ENCODE results near the gene SGIP1.
"Not testable (repeated sequence)": the region's sequence is repeated elsewhere in the genome, so short reads cannot be mapped to it uniquely, and the experiment has no call there.

SGIP1 gene

DNA sequence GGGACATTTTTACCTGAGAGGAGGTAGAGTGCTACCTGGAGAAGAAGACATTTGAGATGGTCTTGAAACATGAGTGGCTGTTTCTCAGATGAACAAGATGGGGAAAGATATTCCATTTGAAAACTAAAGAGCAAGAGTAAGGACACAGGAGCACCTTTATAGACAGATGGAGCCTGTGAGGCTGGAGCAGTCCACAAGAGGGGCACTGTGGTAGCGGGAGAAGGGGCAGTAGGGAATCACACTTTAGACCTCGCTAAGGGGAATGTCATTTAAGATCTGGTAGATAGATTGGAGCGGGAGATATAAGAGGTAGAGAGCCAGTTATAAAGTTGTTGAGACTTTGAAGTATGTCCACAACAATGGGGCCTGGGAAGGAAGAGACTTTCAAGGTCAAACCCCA lies 241.7 kb downstream of the SGIP1 start:
- no peak for DNase-seq

DNA sequence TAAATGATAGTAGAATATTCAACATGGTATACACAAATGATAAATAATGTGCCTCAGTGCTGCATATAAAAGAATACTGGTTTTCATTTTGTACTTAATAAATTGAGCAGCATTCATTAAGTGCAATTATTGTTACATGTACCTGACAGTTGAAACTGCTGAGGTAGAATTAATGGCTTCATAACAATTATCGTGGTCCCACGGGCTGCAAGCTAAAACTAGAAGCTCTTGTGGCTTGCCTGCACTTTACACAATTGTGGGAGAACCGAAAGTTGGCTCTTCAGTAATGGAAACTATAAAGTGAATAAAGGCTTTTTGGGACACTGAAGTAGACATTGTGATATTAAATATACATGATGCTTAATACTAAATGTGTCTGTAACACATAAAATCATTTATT lies 243.9 kb downstream of the SGIP1 start:
- no peak for DNase-seq

DNA sequence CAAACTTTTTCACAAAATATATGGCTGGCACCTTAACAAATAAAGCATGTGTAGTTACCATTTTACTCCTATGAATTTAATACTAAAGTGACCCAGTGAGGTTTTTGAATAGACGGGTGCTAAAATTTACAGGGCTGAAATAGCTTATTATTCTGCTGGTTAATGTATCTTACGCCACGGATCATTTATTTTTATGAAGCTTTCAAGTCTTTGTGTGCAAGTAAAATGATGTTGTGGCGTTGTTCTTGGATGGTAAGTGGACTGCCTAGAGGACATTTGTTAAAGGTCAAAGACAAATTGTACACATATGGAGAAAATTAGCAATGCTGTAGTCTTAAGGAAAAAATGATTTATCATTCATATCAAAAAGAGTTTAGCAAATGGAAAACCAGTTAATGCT lies 244.3 kb downstream of the SGIP1 start:
- no peak for DNase-seq

DNA sequence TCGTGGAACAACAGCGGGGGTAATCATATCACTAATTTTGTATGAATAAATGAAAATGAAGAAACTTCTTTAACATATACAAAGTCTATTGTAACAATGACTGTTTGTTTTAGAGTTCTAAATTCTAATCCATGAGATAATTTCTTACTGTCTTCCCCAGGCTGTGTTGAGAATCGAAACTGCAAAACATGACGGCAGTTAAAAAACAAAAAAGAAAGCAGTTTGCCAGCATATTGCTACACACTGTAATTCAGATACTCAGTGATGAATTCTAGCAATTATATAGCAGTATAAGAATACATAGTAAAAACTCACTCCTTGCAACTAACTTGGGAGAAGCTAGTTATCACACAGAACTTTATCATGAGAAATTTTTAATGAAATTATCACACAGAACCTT lies 245.0 kb downstream of the SGIP1 start:
- DNase-seq, result no peak

DNA sequence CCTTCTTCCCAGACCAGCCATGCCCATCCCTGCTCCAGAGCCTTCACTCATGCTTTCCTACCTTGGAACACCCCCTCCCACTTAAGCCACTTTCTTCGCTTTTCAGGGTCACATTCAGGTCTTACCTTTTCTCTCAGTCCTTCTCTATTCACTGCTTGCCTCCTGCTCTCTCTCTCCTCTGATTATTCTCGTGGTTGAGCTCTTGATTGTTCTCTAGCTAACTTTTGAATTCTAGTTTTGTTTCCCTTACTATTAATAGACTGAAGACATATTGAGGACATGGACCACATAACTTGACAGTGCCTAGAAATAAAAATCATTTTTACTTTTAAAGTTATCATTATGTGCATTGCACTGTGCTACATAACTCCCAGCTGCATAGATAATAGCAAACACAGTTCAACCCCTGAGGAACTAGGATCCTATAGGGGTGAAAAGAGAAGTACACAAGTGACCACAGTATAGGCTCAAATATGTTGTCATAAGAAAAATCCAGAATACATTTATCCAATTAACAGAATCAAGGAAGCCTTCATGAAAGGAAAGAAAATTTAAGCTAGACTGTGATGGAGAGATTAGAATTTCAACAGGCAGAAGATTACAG lies 245.6 kb downstream of the SGIP1 start:
- DNase-seq, result no peak

DNA sequence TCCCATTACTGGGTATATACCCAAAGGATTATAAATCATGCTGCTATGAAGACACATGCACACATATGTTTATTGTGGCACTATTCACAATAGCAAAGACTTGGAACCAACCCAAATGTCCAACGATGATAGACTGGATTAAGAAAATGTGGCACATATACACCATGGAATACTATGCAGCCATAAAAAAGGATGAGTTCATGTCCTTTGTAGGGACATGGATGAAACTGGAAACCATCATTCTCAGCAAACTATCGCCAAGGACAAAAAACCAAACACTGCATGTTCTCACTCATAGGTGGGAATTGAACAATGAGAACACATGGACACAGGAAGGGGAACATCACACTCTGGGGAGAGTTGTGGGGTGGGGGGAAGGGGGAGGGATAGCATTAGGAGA lies 251.8 kb downstream of the SGIP1 start:
- DNase-seq, result not testable (repeated sequence)

DNA sequence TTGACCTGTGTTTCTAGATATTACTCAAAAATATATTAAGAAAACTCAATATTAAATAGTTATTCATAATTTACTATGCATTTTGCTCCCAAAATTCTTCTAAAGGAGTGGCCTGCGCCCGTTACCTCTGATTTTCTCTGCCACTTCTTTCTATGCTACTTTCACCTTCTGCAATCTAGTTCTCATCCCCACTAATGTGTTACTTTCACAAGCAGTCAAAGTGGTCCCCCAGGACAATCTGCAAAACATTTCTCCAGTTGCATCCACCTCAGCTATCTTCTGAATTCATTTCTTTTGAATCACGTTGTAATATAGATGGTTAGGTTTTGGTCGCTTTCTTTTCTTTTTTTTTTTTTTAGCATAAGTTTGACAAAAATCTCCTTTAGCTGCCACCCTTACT lies 253.7 kb downstream of the SGIP1 start:
- DNase-seq, result no peak

DNA sequence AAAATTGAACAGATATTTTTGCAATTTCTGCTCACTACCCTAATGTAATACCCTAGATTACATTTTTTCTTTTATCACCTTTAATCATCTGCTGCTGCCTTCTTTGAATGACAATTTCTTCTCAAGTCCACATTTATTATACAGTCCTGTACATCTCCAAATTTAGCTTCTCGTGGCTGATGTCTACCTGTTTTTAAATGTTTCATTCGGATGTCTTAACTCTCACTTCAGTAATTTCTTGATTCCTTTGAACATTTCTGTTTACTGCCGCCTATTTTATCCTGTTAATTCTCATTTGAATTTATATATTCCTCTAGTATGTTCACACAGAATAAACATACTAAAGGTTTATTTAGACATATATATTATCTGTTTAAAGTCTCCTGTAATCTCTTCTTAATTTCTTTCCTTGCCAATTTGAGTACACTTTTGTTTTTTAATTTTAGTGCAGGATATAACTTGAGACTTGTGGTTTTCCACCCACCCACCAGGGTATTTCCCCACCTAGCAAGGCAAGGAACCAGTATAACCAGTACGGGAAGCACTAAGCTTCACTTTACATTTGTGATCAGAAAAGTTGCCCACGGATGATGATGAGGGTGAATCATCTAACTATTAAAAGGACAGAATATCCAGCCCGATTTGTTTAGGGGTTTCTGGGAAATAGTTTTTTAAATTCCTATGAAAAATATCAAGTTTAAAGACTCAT lies 254.4 kb downstream of the SGIP1 start:
- DNase-seq, result no peak

DNA sequence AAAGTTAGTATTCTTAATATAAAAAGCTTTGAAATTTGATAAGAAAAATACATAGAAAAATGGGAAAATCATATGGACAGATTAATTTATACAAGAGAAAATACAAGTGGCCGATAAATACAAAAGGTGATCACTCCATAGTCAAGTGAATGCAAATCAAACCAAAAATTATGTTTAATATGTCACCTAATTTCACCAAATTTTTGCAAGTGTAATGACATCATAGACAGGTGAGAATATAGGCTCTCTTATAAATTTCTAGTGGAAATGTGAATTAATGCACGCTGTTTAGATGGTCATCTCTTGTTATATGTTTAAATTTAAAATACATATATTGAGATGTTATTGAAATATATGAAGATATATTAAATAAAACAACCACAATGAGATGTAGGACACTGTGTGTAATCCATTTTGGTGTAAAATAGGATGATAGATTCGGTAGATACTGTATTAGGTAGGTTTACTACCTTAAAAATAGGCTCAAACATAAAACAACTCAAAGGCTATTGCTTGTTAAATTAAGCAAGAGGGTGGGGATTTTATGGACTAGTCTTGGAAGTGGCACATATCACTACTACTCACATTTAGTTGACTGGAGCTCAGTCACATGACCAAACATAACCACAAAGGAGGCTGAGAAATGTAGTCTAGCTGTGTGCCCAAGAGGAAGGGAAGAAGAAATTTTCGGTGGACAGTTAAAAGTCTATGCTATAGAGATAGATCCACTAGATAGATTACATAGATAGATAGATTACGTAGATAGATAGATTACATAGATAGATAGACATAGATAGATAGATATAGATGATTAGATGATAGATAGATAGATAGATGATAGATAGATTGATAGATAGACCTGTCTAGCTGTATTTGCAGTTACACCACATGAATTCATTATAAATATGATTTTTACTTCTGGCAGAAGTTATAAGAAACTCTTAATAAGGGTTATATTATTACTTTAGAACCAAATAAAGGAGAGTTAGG lies 258.0 kb downstream of the SGIP1 start:
- no peak for DNase-seq

DNA sequence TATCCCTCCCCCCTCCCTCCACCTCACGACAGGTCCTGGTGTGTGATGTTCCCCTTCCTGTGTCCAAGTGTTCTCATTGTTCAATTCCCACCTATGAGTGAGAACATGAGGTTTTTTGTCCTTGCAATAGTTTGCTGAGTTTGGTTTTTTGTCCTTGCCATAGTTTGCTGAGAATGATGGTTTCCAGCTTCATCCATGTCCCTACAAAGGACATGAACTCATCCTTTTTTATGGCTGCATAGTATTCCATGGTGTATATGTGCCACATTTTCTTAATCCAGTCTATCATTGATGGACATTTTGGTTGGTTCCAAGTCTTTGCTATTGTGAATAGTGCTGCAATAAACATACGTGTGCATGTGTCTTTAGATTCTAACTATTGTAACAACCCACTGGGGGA lies 261.9 kb downstream of the SGIP1 start:
- DNase-seq, result not testable (repeated sequence)
